Measurements from ENCODE around the gene AATK.
"Not testable (repeated sequence)": the region's sequence is repeated elsewhere in the genome, so short reads cannot be mapped to it uniquely, and the experiment has no call there.

AATK gene

GRCh38 chr17:81090361-81091136, 75.5 kb downstream of the AATK start:
- DNase-seq, result peak; percentile 17

GRCh38 chr17:81086789-81087551, 79.1 kb downstream of the AATK start:
- DNase-seq, result no peak

GRCh38 chr17:81085420-81085911, 80.6 kb downstream of the AATK start:
- DNase-seq, result no peak

GRCh38 chr17:81084680-81085419, 81.2 kb downstream of the AATK start:
- DNase-seq, result no peak

GRCh38 chr17:81083125-81083765, 82.8 kb downstream of the AATK start:
- DNase-seq, result no peak

GRCh38 chr17:81082177-81083073, 83.6 kb downstream of the AATK start:
- no peak for DNase-seq

- DNase-seq, result no peak
Observed at GRCh38 chr17:81081222-81082176, 84.5 kb downstream of the AATK start.

GRCh38 chr17:81080019-81080418, 86.0 kb downstream of the AATK start:
- DNase-seq, result no peak

- not testable (repeated sequence) for DNase-seq
Observed at GRCh38 chr17:81078026-81078913, 87.8 kb downstream of the AATK start.

- no peak for DNase-seq
Observed at GRCh38 chr17:81076141-81076679, 89.8 kb downstream of the AATK start.

GRCh38 chr17:81075307-81075706, 90.7 kb downstream of the AATK start:
- no peak for DNase-seq

- no peak for DNase-seq
Observed at GRCh38 chr17:81074875-81075274, 91.1 kb downstream of the AATK start.

- DNase-seq, result no peak
Observed at GRCh38 chr17:81073967-81074839, 91.8 kb downstream of the AATK start.

GRCh38 chr17:81071761-81072741, 94.0 kb downstream of the AATK start:
- DNase-seq, result no peak

- DNase-seq, result no peak
Observed at GRCh38 chr17:81070541-81071246, 95.3 kb downstream of the AATK start.

GRCh38 chr17:81069135-81069645, 96.8 kb downstream of the AATK start:
- DNase-seq, result no peak
